Adrenal gland (tissue), 5 donors: ENCODE results near the gene CENPM.

ENCODE experiments used
- POLR2A ChIP-seq, 2 donors: fragments of 450-650 bp; IDR thresholded peaks; one replicate each; pipeline ENCODE4 v1.6.1; 2017; ENCODE audit warnings: antibody characterized with exemption in 2 of 2, mild to moderate bottlenecking in 2 of 2, moderate library complexity in 1 of 2
- TF ChIP-seq, protein P1 (sequence below), 6 experiments: fragments of 450-650 bp in 4 of 6; fragments of 200-600 bp in 2 of 6; sonication (generic) in 1 of 6; IDR thresholded peaks; 1 replicate in 5 of 6; 2 replicates in 1 of 6; pipeline versions ENCODE4 v1.5.1 to v1.8.0; 2016 to 2021; ENCODE audit warnings: antibody characterized with exemption in 6 of 6, mild to moderate bottlenecking in 2 of 6, moderate library complexity in 1 of 6
- donor health status: DM: no; HTN: no; CAD: no.

DNA sequence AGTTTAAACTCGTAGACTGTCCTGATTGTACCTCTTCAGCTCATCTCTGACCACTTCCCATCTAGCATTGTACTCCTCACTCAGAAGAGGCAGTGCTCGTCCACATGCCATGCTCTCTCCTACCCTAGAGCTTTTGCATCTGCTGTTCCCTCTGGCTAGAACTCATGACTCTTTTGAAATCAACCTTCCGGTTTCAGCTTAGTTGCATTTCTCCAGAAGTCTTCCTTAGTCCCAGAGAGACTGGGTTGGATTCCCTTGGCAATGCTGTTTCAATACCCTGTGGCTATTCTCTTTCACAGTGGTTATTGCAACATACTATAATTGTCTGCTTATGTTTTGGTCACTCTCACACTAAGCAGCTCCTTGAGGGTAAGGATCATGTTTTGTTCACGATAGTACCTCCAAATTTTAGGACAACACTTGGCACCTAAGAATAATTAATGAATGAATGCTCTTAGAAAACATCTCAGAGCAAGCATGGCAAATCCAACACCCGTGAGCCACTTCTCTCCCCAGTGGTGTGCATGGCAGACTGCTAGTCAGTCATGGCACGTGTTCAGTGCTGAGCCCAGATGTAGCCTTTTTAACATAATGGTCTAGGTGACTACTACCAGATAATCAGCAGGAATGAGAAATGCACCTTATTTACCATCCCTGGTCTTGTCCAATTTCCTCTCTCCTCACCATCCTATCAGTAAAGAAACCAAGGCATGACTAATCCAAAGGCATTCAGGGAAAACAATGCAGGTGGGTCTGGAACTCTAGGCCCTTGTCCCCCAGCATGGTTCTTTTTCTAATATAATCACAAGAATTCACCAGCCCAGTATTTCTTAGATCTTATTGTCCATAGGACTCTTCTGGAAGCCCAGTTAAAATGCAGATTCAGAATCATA lies 36.8 kb upstream of the CENPM start:
- TF ChIP-seq POLR2A (IDR thresholded peaks at IDR 0.05): no peak
- TF ChIP-seq, protein P1, sequence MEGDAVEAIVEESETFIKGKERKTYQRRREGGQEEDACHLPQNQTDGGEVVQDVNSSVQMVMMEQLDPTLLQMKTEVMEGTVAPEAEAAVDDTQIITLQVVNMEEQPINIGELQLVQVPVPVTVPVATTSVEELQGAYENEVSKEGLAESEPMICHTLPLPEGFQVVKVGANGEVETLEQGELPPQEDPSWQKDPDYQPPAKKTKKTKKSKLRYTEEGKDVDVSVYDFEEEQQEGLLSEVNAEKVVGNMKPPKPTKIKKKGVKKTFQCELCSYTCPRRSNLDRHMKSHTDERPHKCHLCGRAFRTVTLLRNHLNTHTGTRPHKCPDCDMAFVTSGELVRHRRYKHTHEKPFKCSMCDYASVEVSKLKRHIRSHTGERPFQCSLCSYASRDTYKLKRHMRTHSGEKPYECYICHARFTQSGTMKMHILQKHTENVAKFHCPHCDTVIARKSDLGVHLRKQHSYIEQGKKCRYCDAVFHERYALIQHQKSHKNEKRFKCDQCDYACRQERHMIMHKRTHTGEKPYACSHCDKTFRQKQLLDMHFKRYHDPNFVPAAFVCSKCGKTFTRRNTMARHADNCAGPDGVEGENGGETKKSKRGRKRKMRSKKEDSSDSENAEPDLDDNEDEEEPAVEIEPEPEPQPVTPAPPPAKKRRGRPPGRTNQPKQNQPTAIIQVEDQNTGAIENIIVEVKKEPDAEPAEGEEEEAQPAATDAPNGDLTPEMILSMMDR (IDR thresholded peaks at IDR 0.05): no peak
